Fibroblast of gingiva (primary cell): Measurements from ENCODE around the gene PGGHG.
"Not testable (repeated sequence)": the region's sequence is repeated elsewhere in the genome, so short reads cannot be mapped to it uniquely, and the experiment has no call there.

Experiments used
- DNase-seq: peaks from one replicate; pipeline ENCODE4 v3.0.0-alpha.2; 2011; ENCODE audit warnings: low read depth

The PGGHG gene

DNA sequence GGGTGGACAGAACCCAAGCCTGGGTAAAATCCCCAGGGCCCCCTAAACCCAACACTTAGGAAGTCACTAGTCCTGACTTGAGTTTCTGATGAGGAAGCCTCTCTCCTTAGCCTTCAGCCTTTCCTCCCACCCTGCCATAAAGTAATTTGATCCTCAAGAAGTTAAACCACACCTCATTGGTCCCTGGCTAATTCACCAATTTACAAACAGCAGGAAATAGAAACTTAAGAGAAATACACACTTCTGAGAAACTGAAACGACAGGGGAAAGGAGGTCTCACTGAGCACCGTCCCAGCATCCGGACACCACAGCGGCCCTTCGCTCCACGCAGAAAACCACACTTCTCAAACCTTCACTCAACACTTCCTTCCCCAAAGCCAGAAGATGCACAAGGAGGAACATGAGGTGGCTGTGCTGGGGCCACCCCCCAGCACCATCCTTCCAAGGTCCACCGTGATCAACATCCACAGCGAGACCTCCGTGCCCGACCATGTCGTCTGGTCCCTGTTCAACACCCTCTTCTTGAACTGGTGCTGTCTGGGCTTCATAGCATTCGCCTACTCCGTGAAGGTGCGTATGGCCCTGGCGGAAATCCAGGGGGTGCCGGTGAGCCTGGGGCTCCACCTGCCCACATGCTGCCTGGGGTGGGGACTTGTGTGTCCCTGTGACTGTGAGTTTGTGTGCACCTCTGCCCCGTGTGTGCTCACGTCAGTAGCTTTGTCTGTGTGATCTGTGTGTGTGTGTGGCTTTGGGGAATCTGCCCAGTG, 25.0 kb downstream of the PGGHG start, which contains the start of gene IFITM1:
TSS of gene IFITM1 (plus strand) at position 254 of the 767 bp plus-strand sequence. CDS start at position 385, 131 bp downstream.
- DNase-seq = peak; percentile 82

DNA sequence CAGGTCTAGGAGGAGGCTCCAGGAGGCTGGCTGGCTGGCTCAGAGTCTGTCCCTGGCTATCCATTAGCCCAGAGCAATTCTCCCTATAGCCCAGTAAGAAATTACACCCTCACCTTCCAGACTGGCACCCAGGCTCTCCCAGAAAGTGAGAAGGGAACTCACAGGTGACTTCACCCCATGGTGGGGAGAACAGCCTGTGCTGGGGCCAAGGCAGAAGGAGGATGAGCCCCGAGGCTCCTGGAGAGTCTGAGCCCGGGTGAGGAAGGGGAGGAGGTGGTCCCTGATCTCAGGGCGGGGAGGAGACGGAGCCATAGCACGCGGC, 25.6 kb downstream of the PGGHG start:
- not testable (repeated sequence) for DNase-seq

DNA sequence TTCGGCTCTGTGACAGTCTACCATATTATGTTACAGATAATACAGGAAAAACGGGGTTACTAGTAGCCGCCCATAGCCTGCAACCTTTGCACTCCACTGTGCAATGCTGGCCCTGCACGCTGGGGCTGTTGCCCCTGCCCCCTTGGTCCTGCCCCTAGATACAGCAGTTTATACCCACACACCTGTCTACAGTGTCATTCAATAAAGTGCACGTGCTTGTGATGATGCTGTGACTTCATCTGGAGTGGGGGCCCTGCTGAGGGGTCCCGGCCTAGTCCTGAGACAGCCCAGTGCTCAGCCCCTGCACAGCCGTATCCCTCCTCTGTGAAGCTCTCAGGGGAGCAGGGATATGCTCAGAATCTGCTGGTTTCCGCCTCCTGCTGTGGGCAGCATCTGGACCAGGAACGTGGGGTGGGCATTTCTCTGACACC, 26.1 kb downstream of the PGGHG start:
- no peak for DNase-seq

DNA sequence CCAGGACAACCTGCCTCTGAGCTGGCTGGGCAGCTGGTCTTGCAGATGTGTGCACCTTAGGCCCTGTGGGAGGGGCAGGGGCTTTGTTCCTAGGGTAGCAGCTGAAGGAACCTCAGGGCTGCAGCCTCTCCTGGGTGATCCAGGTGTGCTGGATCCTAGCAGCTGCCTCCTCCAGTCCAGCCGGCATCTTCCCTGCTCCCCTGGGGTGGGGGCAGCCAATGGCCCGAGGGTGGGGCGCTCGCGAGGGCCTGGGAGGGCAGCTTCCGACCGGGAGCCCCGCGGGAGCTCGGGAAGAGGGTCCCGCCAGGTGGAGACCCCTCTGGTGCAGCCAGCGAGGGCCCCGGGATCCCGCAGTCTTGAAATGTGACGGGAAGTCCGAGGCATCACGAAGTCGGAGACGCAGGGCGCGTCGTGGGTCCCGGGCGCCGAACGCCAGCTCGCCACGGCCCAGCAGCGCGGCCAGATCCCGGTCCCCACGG, 26.6 kb downstream of the PGGHG start:
- DNase-seq = no peak

DNA sequence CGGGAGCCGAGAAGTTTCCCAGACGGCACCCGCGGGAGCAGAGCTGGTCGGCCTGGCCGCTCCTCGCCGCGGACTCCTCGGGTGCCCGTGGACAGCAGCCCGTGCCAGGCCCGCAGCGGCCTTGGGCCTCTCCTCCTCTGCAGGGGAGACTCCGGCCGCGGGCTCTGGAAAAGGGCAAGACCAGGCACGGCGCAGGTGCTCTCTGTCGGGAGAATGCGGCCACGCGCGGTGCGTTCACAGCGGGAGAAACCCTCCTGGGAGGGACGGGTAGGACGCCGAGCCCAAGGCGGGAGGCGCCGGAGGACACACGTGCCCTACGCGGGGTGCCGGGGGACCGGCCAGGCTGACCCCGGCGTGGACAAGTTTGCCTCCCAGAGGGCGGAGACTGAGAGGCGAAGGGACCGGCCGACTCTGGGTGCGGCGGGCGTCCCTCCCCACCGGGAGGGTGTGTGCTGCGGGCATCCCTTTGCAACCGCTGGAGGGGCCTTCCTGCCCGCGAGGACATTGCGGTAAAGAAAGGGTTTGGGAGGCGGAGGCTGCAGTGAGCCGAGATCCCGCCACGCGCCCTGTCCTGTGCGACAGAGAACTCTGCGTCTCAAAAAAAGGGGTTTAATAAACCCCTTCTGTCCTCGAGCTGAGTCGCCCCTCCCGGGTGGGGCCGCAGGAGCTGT, 27.2 kb downstream of the PGGHG start:
- DNase-seq = no peak

DNA sequence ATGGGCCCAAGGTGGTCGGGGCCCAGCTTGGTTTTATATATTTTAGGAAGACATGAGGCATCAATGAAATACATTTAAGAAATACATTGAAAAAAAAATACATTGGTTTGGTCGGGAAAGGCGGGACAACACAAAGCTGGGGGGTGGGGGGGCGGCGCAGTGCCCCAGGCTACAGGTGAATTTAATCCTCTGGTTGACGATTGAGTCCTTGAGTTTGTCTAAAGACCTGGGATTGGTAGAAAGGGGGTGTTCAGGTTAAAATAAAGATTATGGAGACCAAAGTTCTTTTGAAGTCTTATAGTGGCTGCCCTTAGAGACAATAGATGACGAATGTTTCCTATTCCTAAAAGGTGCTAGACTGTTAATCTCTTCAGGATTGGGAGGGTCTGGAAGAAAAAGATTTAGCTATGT, 28.0 kb downstream of the PGGHG start:
- DNase-seq = no peak

DNA sequence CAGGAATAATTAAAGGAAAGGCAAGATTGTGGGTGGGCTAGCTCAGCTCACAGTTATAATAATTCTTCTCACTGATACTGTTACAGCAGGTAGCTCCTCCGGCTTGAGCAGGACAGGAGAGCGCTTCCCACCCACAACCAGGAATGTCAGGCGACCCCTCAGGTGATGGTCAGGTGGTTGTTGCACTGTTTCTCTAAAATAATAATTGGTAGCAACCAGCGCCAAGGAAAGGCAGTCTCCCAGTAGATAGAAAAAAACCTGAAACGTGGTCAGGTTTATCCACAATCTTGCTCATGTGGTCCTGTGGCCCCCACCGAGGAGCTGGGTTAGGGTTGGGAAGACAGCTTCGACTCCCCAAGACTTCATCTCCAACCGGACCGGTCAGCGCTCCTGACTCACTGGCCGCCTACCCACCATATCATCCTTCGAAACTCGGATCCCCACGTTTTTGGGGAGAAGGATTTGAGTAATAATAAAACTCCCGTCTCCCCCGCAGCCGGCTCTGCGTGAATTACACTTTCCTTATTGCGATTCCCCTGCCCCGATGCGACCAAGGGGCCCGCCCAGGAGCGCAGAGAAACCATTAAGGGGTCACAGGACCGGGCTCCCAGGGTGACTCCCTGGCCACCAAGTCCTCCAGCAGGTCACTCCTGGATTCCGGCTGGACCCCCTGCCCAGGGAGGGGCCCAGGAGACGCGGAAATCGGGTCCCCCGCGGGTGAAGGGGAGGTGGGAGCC, 28.9 kb downstream of the PGGHG start:
- DNase-seq = not testable (repeated sequence)

DNA sequence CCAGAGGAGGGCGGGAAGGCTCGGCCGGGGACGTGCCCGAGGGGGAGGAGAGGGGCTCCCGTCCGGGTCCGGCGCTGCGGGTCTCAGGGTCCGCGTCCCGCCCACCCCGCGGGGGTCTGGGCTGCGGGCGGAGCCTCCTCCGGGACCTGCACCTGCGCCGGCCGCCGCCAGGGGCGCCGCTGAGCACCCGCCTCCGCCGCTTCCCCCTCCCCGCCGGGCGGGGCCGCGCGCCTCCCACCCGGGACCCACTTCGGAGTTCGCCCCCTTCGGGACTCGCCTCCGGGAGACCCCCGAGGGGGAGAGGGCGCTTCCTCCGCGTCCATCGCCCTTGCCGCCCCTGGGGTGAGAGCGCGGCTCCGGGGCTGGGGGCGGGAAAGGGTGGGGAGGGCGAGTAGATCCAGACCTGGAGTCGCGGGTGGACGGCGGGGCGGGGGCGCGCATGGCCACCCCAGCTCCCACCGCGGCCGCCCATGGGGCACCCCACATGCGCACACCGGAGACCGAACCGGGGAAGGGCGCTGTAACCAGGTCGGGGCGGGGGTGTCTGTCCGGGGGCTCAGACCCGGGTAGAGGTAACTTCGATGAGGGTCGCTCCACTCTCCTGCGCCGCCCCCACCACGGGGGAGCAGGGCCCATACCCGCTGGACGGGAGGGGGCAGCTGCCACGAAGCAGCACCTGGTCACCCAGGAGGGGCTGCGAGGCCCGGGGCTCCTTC, 29.6 kb downstream of the PGGHG start:
- not testable (repeated sequence) for DNase-seq

DNA sequence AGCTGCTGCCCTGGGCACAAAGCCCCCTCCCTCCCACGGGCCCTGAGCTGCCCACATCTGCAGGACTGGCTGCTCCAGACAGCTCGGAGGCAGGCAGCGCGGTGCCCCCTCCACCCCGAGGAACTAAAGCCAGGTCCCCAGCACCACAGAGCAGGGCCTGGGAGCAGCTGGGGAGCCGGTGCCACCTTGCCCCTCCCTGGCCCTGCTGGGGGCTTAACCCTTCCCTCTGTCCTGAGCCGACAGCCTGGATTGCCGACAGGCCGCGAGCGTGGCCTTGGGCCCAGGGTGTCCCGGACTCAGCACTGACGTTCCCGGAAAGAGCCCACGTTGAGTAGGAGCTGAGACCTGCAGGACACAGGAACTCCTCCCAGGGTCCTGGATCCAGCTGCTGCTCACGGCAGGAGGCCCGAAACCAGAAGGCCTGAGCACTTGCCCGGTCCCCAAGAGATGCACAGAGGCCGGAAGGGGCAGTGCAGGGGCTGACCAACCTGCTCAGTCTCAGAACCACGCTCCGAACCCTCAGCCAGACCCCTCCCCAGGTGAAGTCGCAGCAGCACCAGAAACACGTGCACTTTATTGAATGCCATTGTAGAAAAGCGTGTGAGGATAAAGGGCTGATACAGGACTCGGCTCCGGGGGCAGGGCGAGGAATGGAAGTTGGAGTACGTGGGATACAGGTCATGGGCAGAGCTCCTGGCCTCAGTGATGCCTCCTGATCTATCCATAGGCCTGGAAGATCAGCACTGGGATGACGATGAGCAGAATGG, 30.4 kb downstream of the PGGHG start:
- DNase-seq = not testable (repeated sequence)

DNA sequence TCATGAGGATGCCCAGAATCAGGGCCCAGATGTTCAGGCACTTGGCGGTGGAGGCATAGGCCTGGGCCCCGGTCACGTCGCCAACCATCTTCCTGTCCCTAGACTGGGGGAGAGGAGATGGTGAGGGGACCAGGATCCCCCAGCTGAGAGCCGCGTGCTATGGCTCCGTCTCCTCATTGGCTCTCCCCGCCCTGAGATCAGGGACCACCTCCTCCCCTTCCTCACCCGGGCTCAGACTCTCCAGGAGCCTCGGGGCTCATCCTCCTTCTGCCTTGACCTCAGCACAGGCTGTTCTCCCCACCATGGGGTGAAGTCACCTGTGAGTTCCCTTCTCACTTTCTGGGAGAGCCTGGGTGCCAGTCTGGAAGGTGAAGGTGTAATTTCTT, 31.0 kb downstream of the PGGHG start:
- not testable (repeated sequence) for DNase-seq

DNA sequence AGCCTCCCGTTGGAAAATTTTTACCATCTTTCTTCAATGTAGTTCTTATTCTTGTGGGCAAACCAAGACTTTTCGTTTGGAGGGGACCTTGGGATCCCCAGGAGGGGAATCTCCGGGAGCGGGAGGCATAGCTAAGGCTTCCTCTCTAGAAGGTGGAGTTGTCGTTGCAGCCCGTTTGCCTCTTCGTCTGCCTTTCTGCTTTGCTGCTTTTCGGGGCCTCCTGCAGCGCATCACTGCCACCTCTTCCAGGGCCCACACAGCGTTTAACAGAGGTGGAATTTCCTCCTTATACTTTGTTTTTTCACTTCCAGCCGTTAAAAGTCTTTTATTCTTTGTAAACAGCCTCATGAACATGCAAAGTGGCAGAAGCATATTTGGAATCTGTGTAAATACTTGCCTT, 35.2 kb downstream of the PGGHG start:
- no peak for DNase-seq

DNA sequence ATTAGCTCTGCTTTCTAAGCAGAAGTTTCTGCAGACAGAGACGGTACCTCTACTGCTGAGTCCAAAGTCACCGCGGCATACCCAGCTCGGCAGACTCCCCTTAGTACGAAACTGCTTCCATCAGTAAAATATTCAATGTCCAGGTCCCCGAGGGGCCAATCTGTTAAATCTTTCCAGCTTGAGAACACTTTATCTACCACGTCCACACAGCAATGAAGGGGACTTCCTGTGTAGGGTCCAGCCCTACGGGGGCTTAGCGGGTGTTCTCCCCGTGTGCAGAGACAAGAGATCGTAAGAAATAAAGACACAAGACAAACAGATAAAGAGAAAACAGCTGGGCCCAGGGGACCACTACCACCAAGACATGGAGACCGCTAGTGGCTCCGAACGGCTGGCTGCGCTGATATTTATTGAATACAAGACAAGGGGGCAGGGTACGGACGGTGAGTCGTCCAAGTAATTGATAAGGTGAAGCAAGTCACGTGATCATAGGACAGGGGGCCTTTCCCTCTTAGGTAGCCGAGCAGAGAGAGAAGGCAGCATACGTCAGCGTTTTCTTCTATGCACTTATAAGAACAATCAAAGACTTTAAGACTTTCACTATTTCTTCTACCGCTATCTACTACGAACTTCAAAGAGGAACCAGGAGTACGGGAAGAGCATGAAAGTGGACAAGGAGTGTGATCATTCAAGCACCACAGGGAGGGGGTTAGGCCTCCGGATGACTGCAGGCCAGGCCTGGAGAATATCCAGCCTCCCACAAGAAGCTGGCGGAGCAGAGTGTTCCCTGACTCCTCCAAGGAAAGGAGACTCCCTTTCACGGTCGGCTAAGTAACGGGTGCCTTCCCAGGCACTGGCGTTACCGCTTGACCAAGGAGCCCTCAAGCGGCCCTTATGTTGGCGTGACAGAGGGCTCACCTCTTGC, 35.9 kb downstream of the PGGHG start:
- not testable (repeated sequence) for DNase-seq

DNA sequence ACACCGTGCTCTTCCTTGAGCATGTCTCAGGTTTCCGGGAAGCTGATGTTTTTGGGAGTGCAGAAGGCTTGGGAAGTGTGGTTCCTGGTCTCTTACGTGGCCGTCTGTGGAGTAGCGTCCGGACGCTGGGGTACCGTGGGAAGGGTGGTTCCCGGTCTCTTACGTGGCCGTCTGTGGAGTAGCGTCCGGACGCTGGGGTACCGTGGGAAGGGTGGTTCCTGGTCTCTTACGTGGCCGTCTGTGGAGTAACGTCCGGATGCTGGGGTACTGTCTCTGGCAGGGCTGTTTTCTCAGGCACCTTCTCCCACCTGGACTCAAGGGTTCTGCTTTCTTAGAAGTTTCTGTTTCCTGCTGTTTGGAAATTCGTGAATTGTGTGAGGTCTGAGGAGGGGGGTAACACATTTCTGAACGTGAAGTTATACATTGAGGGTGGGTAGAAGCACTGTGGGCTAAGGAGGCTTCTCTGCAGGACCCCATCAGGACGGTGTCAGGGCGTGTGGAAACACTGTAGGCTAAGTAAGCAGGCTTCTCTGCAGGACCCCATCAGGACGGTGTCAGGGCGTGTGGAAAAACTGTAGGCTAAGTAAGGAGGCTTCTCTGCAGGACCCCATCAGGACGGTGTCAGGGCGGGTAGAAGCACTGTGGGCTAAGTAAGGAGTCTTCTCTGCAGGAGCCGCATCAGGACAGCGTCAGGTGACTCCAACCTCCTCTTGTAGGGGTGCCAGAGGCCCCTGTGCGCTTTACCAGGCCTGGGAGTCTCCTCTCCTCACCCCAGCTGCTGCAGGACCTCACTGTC, 37.1 kb downstream of the PGGHG start:
- no peak for DNase-seq

DNA sequence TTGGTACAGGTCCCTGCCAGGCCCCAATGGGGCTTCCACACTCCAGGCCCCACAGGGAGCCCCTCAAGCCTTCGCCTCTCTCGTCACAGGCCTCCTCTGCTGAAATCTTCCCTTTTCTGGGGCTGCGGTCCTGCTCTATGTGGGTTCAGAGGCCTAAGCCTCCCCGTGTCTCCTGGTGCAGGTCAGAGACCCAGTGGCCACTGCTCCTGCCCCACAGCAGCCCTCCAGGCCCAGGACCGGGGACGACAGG, 37.6 kb downstream of the PGGHG start:
- DNase-seq = no peak

DNA sequence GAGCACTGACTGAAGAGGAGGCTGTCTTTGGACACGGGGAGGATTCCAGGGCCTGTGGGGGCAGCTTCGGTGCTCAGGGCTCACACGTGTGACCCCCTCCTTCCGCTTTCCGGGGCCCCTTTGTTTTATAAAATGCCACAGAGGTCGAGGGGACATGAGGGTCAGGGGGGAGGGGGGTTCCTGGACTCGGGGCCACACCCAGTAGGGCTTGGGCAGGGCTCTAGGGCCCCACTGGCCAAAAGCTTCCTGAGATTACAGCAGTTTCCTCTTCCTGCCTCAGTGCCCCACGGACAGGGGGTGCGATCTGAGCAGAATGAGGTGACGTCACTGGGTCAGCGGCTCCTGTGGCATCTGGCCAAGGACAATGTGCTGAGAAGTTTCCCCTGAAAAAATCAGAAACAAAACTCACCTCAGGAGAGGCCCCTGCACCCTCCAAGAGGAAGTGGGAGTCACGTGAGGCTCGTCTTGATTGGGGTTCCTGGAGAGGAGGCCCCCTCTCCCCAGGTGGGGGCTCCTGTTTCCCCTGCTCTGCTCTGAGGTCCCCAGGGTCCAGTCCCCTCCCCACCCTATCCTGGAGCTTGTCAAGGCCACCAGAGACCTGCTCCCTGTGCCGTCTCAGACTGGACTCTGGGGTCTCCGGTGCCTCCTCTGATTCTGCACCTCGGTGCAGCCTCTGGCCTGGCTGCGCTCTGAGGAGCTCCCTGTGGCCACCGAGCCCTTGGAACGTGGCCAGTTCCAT, 38.1 kb downstream of the PGGHG start:
- DNase-seq = peak; percentile 34

DNA sequence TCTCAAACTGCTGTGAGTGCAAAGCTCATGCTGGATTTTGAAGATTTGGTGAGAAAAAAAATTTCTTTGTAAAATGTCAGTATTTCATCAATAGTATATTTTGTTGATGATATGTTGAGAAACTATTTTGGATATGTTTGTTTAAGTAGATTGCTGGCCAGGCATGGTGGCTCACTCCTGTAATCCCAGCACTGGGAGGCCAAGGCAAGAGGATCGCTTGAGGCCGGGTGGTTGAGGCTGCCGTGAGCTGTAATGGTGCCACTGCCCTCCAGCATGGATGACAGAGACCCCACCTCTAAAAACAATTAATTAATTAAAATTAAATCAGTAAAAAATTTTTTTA, 38.6 kb downstream of the PGGHG start:
- no peak for DNase-seq

DNA sequence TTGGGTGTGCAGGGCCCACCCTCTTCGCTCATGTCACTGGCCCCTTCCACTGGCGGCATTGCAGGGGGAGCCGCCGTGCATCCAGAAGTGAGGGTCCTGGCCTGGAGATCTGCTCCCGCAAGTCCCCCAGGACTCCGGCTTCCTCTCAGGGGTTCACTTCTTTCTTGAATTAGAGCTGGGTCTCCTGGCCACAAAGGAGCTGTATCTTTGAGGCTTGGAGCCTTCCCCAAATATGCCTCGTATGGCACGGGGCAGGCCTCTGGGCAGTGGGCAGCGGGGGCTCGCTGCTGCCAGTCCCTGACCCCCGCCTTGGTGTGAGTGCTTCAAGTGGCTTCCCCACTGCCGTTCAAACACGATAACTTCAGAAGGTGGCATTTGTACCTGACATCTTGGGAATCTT, 39.1 kb downstream of the PGGHG start:
- no peak for DNase-seq

DNA sequence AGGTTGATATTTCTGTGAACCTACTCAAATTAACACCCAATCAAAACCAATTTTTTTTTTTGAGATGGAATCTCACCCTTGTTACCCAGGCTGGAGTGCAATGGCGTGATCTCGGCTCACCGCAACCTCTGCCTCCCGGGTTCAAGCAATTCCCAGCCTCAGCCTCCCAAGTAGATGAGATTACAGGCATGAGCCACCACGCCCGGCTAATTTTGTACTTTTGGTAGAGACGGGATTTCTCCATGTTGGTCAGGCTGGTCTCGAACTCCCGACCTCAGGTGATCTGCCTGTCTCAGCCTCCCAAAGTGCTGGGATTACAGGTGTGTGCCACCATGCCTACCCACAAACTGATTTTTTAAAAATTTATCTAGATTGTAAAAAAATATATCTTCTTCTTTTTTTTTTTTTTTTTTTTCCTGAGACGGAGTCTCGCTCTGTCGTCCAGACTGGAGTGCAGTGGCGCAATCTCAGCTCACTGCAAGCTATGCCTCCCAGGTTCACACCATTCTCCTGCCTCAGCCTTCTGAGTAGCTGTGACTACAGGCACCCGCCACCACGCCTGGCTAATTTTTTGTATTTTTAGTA, 39.7 kb downstream of the PGGHG start:
- DNase-seq = not testable (repeated sequence)

DNA sequence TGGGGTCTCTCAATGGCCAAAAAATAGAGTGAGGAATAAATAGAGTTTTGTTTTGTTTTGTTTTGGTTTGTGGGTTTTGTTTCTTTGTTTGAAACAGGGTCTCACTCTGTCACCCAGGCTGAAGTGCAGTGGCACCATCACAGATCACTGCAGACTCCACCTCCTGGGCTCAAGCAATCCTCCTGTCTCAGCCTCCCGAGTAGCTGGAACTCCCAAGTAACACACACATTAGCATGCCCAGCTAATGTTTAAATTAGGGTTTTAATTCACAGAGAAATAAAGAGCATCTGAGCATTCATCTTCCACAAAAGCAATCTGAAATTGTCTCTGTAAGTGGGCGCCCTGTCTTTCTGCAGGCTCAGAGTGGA, 40.9 kb downstream of the PGGHG start:
- DNase-seq = no peak
